ENCODE data around the gene PDZD8. TPM values are rescaled to one million over a fixed set of nuclear protein-coding genes. Genes with fewer than 3 reads are reported as not detected.

PDZD8 gene, protein sequence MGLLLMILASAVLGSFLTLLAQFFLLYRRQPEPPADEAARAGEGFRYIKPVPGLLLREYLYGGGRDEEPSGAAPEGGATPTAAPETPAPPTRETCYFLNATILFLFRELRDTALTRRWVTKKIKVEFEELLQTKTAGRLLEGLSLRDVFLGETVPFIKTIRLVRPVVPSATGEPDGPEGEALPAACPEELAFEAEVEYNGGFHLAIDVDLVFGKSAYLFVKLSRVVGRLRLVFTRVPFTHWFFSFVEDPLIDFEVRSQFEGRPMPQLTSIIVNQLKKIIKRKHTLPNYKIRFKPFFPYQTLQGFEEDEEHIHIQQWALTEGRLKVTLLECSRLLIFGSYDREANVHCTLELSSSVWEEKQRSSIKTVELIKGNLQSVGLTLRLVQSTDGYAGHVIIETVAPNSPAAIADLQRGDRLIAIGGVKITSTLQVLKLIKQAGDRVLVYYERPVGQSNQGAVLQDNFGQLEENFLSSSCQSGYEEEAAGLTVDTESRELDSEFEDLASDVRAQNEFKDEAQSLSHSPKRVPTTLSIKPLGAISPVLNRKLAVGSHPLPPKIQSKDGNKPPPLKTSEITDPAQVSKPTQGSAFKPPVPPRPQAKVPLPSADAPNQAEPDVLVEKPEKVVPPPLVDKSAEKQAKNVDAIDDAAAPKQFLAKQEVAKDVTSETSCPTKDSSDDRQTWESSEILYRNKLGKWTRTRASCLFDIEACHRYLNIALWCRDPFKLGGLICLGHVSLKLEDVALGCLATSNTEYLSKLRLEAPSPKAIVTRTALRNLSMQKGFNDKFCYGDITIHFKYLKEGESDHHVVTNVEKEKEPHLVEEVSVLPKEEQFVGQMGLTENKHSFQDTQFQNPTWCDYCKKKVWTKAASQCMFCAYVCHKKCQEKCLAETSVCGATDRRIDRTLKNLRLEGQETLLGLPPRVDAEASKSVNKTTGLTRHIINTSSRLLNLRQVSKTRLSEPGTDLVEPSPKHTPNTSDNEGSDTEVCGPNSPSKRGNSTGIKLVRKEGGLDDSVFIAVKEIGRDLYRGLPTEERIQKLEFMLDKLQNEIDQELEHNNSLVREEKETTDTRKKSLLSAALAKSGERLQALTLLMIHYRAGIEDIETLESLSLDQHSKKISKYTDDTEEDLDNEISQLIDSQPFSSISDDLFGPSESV
- total RNA-seq = 10 to 100 TPM; 15.9 to 25.0 (median 18.1) TPM

DNA sequence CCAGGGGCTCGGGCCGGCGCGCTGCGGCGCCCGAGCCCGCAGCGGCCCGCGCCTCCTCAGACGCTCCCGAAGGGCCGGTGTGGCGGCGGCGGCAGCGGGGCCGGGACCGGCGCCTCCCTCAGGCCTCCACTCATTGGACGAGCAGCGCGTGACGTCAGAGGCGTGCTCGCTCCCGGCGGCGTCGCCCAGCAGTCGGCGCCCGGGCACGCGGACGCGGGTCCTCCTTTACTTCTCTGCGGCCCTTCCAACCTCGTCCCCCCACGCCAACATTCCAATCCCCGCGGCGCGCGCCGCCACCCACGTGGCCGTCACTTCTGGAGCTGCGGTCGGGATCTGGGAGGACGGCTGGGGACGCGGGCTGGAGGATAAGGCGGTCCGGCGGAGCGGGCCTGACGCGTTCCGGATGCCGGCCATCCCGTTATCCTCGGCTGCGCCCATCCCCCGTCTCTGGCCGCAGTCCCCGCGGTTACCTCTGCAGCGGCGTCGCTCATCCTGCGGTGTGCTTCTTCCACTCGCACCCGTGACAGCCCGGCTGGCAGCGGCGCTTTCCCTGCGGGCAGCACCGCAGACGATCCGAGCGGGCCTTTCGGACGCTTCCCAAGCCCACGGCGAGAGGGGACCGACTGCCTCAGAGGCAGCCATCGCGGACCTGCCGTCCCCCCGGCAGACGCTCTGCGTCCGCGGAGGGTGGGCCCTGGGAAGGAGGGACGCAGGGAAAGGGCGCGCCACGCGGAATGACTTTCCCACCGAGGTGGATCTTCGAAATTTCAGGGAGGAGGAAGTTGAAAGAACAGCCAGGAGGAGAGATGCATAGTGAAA lies at the start of gene PDZD8:
PDZD8 (minus strand) TSS at position 81 of the 819 bp plus-strand sequence. CDS start 213 bp downstream, outside the sequence.
- H3K27ac ChIP-seq = peak within 1 kb of the TSS; percentile 87 to 94 (median 92)
- peaks cover 0 to 2% (median 0%) of the 10 kb centered on the region in 3 donors for H3K27me3 ChIP-seq
- no peaks in the 10 kb centered on the region for H3K9me3 ChIP-seq
- peaks cover 29 to 31% of the 10 kb centered on the region in 2 donors for H3K4me1 ChIP-seq
- TF ChIP-seq, protein P1, sequence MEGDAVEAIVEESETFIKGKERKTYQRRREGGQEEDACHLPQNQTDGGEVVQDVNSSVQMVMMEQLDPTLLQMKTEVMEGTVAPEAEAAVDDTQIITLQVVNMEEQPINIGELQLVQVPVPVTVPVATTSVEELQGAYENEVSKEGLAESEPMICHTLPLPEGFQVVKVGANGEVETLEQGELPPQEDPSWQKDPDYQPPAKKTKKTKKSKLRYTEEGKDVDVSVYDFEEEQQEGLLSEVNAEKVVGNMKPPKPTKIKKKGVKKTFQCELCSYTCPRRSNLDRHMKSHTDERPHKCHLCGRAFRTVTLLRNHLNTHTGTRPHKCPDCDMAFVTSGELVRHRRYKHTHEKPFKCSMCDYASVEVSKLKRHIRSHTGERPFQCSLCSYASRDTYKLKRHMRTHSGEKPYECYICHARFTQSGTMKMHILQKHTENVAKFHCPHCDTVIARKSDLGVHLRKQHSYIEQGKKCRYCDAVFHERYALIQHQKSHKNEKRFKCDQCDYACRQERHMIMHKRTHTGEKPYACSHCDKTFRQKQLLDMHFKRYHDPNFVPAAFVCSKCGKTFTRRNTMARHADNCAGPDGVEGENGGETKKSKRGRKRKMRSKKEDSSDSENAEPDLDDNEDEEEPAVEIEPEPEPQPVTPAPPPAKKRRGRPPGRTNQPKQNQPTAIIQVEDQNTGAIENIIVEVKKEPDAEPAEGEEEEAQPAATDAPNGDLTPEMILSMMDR (IDR thresholded peaks at IDR 0.05 in 4 of 5, conservative IDR thresholded peaks at IDR 0.05 in 1 of 5) = peak in 1 of 5 experiments; percentile 12
- TF ChIP-seq POLR2A (IDR thresholded peaks at IDR 0.05) = peak; percentile 90 to 94
- ATAC-seq = peak; percentile 90 to 91
- H3K36me3 ChIP-seq = no peaks in the 10 kb centered on the region
- in situ Hi-C loops (cut with MboI; ENCODE audit: low sequenced_read_pairs in 4 of 4) = no loop called here
- H3K4me3 ChIP-seq = peak within 1 kb of the TSS; percentile 84 to 96 (median 95)
- DNase-seq = peak; percentile 87 to 89
- intact Hi-C loops (cut with DNase I; ENCODE audit: low total_unique reads) = loop anchor here (2.0 to 10.0 kb wide), 5 partner anchors 633 to 1649 kb away; partner anchors contain the start of genes CACUL1, HSPA12A, NANOS1 and RAB11FIP2

DNA sequence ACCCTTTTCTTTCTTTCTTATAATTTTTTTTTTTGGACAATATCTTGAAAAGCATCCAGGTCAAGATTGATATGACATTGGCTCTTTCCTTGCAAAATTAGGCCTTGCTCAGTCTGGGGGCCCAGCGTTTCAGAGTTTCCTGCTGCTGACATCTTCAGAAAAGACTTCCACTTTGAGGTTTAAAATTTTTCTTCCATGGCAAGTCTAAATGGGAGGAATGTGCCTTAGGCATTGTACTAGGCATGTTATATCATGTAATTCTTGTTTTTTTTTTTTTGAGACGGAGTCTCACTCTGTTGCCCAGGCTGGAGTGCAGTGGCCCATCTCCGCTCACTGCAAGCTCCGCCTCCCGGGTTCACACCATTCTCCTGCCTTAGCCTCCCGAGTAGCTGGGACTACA lies 48.9 kb upstream of the PDZD8 start:
- DNase-seq = no peak
- intact Hi-C loops (cut with DNase I; ENCODE audit: low total_unique reads) = no loop called here
- no peak for TF ChIP-seq POLR2A (IDR thresholded peaks at IDR 0.05)
- TF ChIP-seq, protein P1 (IDR thresholded peaks at IDR 0.05 in 4 of 5, conservative IDR thresholded peaks at IDR 0.05 in 1 of 5) = no peak

DNA sequence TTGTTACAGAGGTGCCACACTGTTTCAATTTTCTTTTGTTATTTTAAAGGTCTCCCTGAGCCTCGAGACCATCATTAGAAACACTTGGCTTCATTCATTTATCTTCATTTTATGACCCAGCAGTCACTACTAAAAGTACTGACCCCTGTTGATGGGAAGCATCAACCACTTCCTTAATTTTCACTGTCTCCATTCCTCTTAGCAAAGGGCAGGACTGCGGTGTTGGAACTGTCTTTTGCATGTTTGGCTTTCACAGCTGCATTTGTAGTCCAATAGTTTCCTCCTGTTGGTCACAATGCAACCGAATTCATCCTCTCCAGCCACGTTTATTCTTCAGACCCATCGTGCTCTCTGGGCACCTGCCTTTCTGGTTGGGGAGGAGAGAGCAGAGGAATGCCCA lies 46.7 kb upstream of the PDZD8 start:
- Histone ChIP-seq H3K4me1 (no peaks in the 10 kb centered on the region), H3K27ac (no peak overlapping the region), H3K9me3 (no peaks in the 10 kb centered on the region), H3K36me3 (no peaks in the 10 kb centered on the region), H3K27me3 (no peaks in the 10 kb centered on the region), H3K4me3 (no peak overlapping the region)
- intact Hi-C loops (cut with DNase I; ENCODE audit: low total_unique reads) = no loop called here
- DNase-seq (no peak), ATAC-seq (no peak)
- TF ChIP-seq POLR2A (IDR thresholded peaks at IDR 0.05) = no peak
- TF ChIP-seq, protein P1 (IDR thresholded peaks at IDR 0.05 in 4 of 5, conservative IDR thresholded peaks at IDR 0.05 in 1 of 5) = no peak
- in situ Hi-C loops (cut with MboI; ENCODE audit: low sequenced_read_pairs in 4 of 4) = no loop called here

More for the DNA sequence above, 48.9 kb upstream of the PDZD8 start:
- Histone ChIP-seq H3K4me3 (no peak overlapping the region), H3K9me3 (no peaks in the 10 kb centered on the region), H3K27ac (no peak overlapping the region), H3K36me3 (no peaks in the 10 kb centered on the region), H3K4me1 (no peaks in the 10 kb centered on the region), H3K27me3 (no peaks in the 10 kb centered on the region)
- in situ Hi-C loops (cut with MboI; ENCODE audit: low sequenced_read_pairs in 4 of 4) = no loop called here
- ATAC-seq = no peak

DNA sequence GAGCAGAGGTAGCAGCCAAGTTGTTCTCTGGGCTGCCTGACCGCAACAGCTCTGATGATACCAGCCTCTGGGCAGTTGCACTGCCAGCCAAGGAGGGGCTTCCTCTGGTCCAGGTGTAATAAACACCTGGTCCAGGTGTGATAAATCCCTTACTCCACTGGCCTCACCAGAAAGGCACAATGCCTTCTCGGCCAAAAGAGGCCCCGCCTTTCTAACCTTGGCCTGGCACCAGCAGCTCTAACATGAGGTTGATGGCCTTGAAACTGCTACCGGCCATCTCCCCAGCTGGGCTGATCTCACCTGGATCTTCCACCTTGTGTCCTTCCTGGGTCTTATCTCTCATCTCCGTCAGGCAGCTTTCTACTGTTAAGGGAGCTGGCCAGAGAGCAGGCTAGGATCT lies 45.5 kb upstream of the PDZD8 start:
- Histone ChIP-seq H3K36me3 (no peaks in the 10 kb centered on the region), H3K27me3 (no peaks in the 10 kb centered on the region), H3K4me1 (no peaks in the 10 kb centered on the region), H3K27ac (no peak overlapping the region), H3K4me3 (no peak overlapping the region), H3K9me3 (no peaks in the 10 kb centered on the region)
- intact Hi-C loops (cut with DNase I; ENCODE audit: low total_unique reads) = no loop called here
- in situ Hi-C loops (cut with MboI; ENCODE audit: low sequenced_read_pairs in 4 of 4) = no loop called here
- TF ChIP-seq POLR2A (IDR thresholded peaks at IDR 0.05) = no peak
- TF ChIP-seq, protein P1 (IDR thresholded peaks at IDR 0.05 in 4 of 5, conservative IDR thresholded peaks at IDR 0.05 in 1 of 5) = no peak
- DNase-seq (no peak), ATAC-seq (no peak)
